ENCODE results near the gene FH.

The FH gene

DNA sequence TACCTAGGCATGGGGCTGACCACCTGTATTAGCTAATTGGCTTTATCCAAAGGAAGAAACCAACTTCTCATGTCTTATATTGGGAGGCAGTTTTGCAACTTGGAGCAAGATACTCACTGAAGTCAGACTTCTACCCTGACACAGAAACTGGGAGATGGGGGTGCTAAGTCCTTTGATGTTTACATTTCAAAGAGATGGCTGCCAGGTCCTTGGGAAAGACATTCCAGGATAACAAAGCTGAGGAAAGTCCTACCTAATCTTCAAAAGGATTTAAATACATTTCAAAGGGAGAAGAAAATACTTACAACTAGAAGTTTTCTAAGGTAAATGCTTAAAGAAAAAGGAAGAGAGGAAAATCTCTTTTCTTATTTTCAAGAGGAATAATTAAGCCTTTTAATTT is 62.1 kb downstream of the FH start:
- Histone ChIP-seq H3K4me3 (ENCODE audit: low read depth in 1 of 2, low read length in 1 of 2) (no peak overlapping the region), H3K9me3 (no peaks in the 10 kb centered on the region), H3K27me3 (no peaks in the 10 kb centered on the region), H3K27ac (no peak overlapping the region), H3K36me3 (no peaks in the 10 kb centered on the region), H3K4me1 (ENCODE audit: control insufficient read depth in 1 of 2, insufficient read depth in 1 of 2, low read depth in 1 of 2, low read length in 1 of 2) (no peaks in the 10 kb centered on the region)
- TF ChIP-seq, protein P1, sequence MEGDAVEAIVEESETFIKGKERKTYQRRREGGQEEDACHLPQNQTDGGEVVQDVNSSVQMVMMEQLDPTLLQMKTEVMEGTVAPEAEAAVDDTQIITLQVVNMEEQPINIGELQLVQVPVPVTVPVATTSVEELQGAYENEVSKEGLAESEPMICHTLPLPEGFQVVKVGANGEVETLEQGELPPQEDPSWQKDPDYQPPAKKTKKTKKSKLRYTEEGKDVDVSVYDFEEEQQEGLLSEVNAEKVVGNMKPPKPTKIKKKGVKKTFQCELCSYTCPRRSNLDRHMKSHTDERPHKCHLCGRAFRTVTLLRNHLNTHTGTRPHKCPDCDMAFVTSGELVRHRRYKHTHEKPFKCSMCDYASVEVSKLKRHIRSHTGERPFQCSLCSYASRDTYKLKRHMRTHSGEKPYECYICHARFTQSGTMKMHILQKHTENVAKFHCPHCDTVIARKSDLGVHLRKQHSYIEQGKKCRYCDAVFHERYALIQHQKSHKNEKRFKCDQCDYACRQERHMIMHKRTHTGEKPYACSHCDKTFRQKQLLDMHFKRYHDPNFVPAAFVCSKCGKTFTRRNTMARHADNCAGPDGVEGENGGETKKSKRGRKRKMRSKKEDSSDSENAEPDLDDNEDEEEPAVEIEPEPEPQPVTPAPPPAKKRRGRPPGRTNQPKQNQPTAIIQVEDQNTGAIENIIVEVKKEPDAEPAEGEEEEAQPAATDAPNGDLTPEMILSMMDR (IDR thresholded peaks at IDR 0.05): no peak

DNA sequence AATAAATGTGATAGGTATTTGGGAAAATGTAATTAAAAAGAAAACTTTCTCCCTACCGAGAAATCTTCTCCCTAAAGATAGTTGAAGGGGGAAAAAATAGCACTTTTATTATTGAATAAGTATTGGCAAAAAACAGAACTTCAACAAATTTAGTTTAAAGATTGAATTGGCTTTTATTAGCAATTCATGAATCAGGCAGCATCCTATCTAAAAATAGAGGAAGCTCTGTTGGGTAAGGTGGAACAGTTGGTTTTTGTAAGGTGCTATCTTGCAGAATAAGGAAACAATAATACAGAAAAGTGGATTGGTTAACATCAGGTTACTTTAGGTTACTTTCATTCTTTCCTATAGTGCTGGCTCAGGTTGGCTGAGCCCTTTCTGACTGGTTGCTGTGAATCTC is 62.8 kb downstream of the FH start:
- no peak overlapping the region for H3K4me3 ChIP-seq (ENCODE audit: low read depth in 1 of 2, low read length in 1 of 2)

DNA sequence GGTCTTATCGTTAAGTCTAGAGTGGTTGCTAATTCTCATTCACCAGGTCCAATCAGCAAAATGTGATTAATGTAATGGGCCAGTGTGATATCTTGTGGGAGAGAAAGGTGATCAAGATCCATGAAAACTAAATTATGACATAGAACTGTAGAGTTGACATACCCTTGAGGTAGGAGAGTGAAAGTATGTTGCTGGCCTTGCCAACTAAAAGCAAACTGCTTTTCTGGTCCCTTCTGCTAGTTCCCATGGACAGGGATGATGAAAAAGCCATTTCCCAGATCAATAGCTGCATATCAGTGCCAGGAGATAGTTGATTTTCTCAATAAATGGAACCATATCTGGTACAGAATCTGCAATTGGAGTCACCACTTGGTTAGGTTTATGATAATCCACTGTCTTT is 65.8 kb downstream of the FH start:
- TF ChIP-seq, protein P1 (IDR thresholded peaks at IDR 0.05): no peak

More for the DNA sequence above, 62.8 kb downstream of the FH start:
- TF ChIP-seq, protein P1 (IDR thresholded peaks at IDR 0.05): no peak
- no peaks in the 10 kb centered on the region for H3K9me3 ChIP-seq
- no peaks in the 10 kb centered on the region for H3K27me3 ChIP-seq
- H3K36me3 ChIP-seq: no peaks in the 10 kb centered on the region
- no peaks in the 10 kb centered on the region for H3K4me1 ChIP-seq (ENCODE audit: control insufficient read depth in 1 of 2, insufficient read depth in 1 of 2, low read depth in 1 of 2, low read length in 1 of 2)
- no peak overlapping the region for H3K27ac ChIP-seq

DNA sequence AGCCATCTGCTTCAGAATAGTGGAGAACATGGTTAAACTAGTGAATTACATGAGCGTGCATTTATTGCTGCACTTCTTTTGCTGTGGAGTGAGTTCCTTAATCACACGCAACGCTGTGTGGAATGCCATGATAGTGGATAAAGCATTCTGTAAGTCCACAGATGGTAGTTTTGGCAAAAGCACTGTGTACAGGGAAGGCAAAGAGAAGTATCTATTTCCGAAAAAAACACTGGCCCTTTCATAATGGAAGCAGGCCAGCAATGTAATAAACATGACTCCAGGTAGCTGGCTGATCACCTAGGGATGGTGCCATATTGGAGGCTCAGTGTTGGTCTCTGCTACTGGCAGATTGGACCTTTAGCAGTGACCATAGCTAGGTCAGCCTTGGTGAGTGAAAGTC is 67.6 kb downstream of the FH start:
- H3K4me3 ChIP-seq (ENCODE audit: low read depth in 1 of 2, low read length in 1 of 2): no peak overlapping the region
- no peaks in the 10 kb centered on the region for H3K9me3 ChIP-seq

More for the DNA sequence above, 65.8 kb downstream of the FH start:
- H3K27me3 ChIP-seq: no peaks in the 10 kb centered on the region
- H3K36me3 ChIP-seq: no peaks in the 10 kb centered on the region
- H3K4me3 ChIP-seq (ENCODE audit: low read depth in 1 of 2, low read length in 1 of 2): no peak overlapping the region
- no peaks in the 10 kb centered on the region for H3K9me3 ChIP-seq
- no peaks in the 10 kb centered on the region for H3K4me1 ChIP-seq (ENCODE audit: control insufficient read depth in 1 of 2, insufficient read depth in 1 of 2, low read depth in 1 of 2, low read length in 1 of 2)
- no peak overlapping the region for H3K27ac ChIP-seq

More for the DNA sequence above, 67.6 kb downstream of the FH start:
- Histone ChIP-seq H3K27ac (no peak overlapping the region), H3K4me1 (ENCODE audit: control insufficient read depth in 1 of 2, insufficient read depth in 1 of 2, low read depth in 1 of 2, low read length in 1 of 2) (no peaks in the 10 kb centered on the region), H3K27me3 (no peaks in the 10 kb centered on the region), H3K36me3 (no peaks in the 10 kb centered on the region)
- TF ChIP-seq, protein P1 (IDR thresholded peaks at IDR 0.05): no peak
